ENCODE results near the gene TMEM222. TPM values are rescaled to one million over a fixed set of nuclear protein-coding genes. Genes with fewer than 3 reads are reported as not detected.

Gene TMEM222
- total and polyA plus RNA-seq, 2 of the 4 experiments (the other 2 are of a cell fraction): 19.9 to 54.1 TPM

DNA sequence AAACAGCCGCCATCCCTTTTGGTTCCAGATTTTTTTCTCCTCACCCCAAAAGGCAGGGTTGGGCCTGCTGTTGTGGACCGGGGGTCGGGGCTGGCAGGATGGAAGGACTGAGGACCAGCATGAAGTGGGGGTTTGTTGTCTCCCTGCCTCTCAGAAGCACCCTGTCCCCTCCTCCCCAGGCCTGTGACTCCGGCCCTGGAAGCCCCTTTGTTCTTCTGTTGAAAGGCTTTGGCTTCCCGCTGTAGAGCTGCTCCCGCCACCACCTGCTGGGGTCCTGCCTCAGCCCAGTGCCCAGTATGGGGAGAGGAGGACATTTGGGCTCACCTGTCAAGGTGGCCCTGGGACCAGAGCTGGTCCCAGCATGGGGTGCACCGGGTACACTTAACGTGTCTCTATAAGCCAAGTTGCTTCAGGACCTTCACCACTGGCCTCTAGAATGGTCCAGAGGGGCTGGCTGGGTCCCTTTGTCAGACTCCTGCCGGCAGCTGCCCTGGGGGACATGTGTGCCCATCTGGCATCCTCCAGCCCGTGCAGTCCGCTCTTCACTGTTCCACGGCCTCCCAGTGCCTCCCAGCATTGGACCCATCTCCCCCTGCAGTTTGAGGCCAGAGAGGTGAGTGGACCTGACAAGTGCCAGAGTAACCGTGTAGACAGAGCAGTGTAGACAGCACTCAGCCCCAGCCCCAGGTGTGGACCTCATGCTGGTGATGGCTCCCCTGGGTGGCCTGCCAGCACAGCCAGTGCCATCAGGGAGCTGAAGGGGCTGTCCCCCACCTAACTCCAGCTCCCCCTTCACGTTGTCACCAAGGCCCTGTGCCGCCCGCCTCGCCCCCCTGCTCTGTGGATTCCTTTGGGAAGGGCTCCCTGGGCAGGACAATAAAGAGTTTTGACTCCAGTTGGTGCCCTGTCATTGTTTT, 13.8 kb downstream of the TMEM222 start (continued):
- no peak for TF ChIP-seq RCOR1 (IDR thresholded peaks at IDR 0.05; ENCODE audit: insufficient replicate concordance, low read length)

DNA sequence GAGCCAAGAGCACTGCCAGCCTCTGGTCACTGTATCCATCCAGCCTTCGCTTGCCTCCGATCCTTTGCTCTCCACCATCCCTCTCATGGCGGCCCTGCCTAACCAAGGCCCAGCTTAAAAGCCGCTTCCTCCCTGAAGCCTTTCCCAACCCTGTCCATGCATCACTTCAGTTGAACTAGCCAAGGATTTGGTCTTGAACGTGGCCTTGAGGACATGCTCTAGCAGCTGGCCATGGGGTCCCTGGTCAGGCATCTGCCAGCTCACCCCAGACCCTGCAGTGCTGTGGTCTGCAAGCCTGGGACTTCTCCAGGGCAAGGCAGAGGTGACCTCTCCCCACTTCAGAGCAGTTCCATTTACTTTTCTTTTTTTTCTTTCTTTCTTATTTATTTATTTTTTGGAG, 14.8 kb downstream of the TMEM222 start:
- Histone ChIP-seq H2AK9ac (replicated peaks; ENCODE audit: low read depth, low read length, poor library complexity) (peak overlapping the region; percentile 3), H3K4me2 (ENCODE audit: low read depth, low read length) (no peak overlapping the region), H3K56ac (ENCODE audit: extremely low read depth, insufficient read depth, low read length) (no peak overlapping the region), H4K8ac (ENCODE audit: low read depth in 2 of 2, low read length in 2 of 2) (no peak overlapping the region), H3K36me3 (ENCODE audit: control insufficient read depth, insufficient read depth, low read length) (peaks cover 43% of the 10 kb centered on the region), H2BK5ac (ENCODE audit: low read depth, low read length, poor library complexity, severe bottlenecking) (no peak overlapping the region), H3K4ac (ENCODE audit: low read depth, low read length) (no peak overlapping the region), H3K14ac (replicated peaks; ENCODE audit: low read depth, low read length) (no peak overlapping the region), H3K4me3 (ENCODE audit: insufficient read depth, low read depth, low read length) (no peak overlapping the region), H3K27ac (ENCODE audit: insufficient read depth, low read length) (no peak overlapping the region), H4K91ac (ENCODE audit: insufficient read depth, low read depth, low read length) (no peak overlapping the region), H3K27me3 (ENCODE audit: control insufficient read depth, insufficient read depth, low read length) (no peaks in the 10 kb centered on the region), H3K79me1 (ENCODE audit: low read depth in 1 of 2, low read length in 2 of 2) (peaks cover 0 to 10% of the 10 kb centered on the region in 2 experiments; a peak in 2 of 4 replicates), H2BK15ac (ENCODE audit: low read depth, low read length) (no peak overlapping the region), H2AFZ (replicated peaks; ENCODE audit: low read length, poor library complexity) (peak overlapping the region; percentile 33), H3K9me1 (ENCODE audit: insufficient read depth, low read length) (peaks cover 7% of the 10 kb centered on the region; the same call in 1 of the 2 replicates), H2BK20ac (ENCODE audit: low read depth, low read length) (no peak overlapping the region), H3K9ac (ENCODE audit: low read depth, low read length) (no peak overlapping the region), H3K9me3 (ENCODE audit: control insufficient read depth, insufficient read depth, low read length) (no peaks in the 10 kb centered on the region), H2AK5ac (ENCODE audit: low read depth, low read length) (no peak overlapping the region), H3K23ac (ENCODE audit: low read depth, low read length) (no peak overlapping the region), H2BK120ac (ENCODE audit: low read depth, low read length) (no peak overlapping the region), H4K20me1 (ENCODE audit: insufficient read depth, low read length) (peaks cover 13% of the 10 kb centered on the region), H4K5ac (ENCODE audit: low read depth, low read length) (no peak overlapping the region), H3K18ac (ENCODE audit: low read depth, low read length) (no peak overlapping the region), H3K4me1 (ENCODE audit: control insufficient read depth, insufficient read depth, low read length) (peaks cover 9% of the 10 kb centered on the region)
- no peak for DNase-seq
- WGBS, 2 experiments (ENCODE audit: extremely low coverage in 2 of 2, insufficient read length in 1 of 2): no CpG with 5 or more reads among the region's 5 CpGs
- POLR2A ChIA-PET (ENCODE audit: unreplicated experiment): no interaction called here
- ATAC-seq (ENCODE audit: low read depth): no peak
- in situ Hi-C loops (cut with MboI; ENCODE audit: low sequenced_read_pairs) (no loop called here), dilution Hi-C loops (cut with HindIII; ENCODE audit: low sequenced_read_pairs, unreplicated experiment) (no loop called here), intact Hi-C loops (cut with micrococcal nuclease) (no loop called here)
- CTCF ChIA-PET: no interaction called here
- no TSS peak for BruUV-seq (replicated peaks)
- TF ChIP-seq RCOR1 (IDR thresholded peaks at IDR 0.05; ENCODE audit: insufficient replicate concordance, low read length) (no peak), BHLHE40 (IDR thresholded peaks at IDR 0.05; ENCODE audit: low read depth, low read length) (no peak), MAZ (IDR thresholded peaks at IDR 0.05; ENCODE audit: borderline replicate concordance, low read depth, low read length) (no peak), CHD1 (IDR thresholded peaks at IDR 0.05; ENCODE audit: low read depth, low read length) (no peak), FOS (IDR thresholded peaks at IDR 0.05; ENCODE audit: low read depth, low read length) (no peak), NFE2L2 (IDR thresholded peaks at IDR 0.05; ENCODE audit: low read depth, low read length) (no peak), MXI1 (IDR thresholded peaks at IDR 0.05; ENCODE audit: borderline replicate concordance, low read depth, low read length) (no peak), MAFK (IDR thresholded peaks at IDR 0.05; ENCODE audit: low read depth, low read length) (no peak), RFX5 (IDR thresholded peaks at IDR 0.05; ENCODE audit: low read depth, low read length) (no peak), SMC3 (IDR thresholded peaks at IDR 0.05; ENCODE audit: low read depth, low read length) (no peak), POLR2A (IDR thresholded peaks at IDR 0.05; ENCODE audit: low read depth, low read length) (no peak)
- TF ChIP-seq, protein P1, sequence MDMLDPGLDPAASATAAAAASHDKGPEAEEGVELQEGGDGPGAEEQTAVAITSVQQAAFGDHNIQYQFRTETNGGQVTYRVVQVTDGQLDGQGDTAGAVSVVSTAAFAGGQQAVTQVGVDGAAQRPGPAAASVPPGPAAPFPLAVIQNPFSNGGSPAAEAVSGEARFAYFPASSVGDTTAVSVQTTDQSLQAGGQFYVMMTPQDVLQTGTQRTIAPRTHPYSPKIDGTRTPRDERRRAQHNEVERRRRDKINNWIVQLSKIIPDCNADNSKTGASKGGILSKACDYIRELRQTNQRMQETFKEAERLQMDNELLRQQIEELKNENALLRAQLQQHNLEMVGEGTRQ (IDR thresholded peaks at IDR 0.05; ENCODE audit: low read depth, low read length): no peak
- TF ChIP-seq, protein P2, sequence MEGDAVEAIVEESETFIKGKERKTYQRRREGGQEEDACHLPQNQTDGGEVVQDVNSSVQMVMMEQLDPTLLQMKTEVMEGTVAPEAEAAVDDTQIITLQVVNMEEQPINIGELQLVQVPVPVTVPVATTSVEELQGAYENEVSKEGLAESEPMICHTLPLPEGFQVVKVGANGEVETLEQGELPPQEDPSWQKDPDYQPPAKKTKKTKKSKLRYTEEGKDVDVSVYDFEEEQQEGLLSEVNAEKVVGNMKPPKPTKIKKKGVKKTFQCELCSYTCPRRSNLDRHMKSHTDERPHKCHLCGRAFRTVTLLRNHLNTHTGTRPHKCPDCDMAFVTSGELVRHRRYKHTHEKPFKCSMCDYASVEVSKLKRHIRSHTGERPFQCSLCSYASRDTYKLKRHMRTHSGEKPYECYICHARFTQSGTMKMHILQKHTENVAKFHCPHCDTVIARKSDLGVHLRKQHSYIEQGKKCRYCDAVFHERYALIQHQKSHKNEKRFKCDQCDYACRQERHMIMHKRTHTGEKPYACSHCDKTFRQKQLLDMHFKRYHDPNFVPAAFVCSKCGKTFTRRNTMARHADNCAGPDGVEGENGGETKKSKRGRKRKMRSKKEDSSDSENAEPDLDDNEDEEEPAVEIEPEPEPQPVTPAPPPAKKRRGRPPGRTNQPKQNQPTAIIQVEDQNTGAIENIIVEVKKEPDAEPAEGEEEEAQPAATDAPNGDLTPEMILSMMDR (conservative IDR thresholded peaks at IDR 0.05; ENCODE audit: low read depth, low read length): no peak

All from IMR-90 (cell line).